Dedifferentiated amniotic fluid mesenchymal stem cell (primary cell): ENCODE data around the gene LONRF3.
"Not testable (repeated sequence)": the region's sequence is repeated elsewhere in the genome, so short reads cannot be mapped to it uniquely, and the experiment has no call there.

ENCODE experiments used
- DNase-seq: peaks from one replicate; pipeline ENCODE4 v3.0.0-alpha.2; 2016; ENCODE audit errors: extremely low spot score

LONRF3 gene

GRCh38 chrX:118983513-118983912 lies 9.1 kb downstream of the LONRF3 start:
- no peak for DNase-seq

- DNase-seq, result no peak
Observed at GRCh38 chrX:118988911-118989310, 14.5 kb downstream of the LONRF3 start.

GRCh38 chrX:118989886-118990285 lies 15.5 kb downstream of the LONRF3 start:
- no peak for DNase-seq

GRCh38 chrX:118990512-118991227 lies 16.3 kb downstream of the LONRF3 start:
- DNase-seq, result no peak

- DNase-seq, result not testable (repeated sequence)
Observed at GRCh38 chrX:118992441-118993121, 18.2 kb downstream of the LONRF3 start.

- DNase-seq, result no peak
Observed at GRCh38 chrX:119003462-119003861, 29.0 kb downstream of the LONRF3 start.

- no peak for DNase-seq
Observed at GRCh38 chrX:119004920-119005524, 30.6 kb downstream of the LONRF3 start.

GRCh38 chrX:119007189-119007770 lies 32.9 kb downstream of the LONRF3 start:
- no peak for DNase-seq

- no peak for DNase-seq
Observed at GRCh38 chrX:119008110-119008744, 33.8 kb downstream of the LONRF3 start.

- DNase-seq, result no peak
Observed at GRCh38 chrX:119009071-119009470, 34.7 kb downstream of the LONRF3 start.

- DNase-seq, result no peak
Observed at GRCh38 chrX:119010491-119010890, 36.1 kb downstream of the LONRF3 start.

GRCh38 chrX:119013164-119013563 lies 38.7 kb downstream of the LONRF3 start:
- no peak for DNase-seq

- DNase-seq, result no peak
Observed at GRCh38 chrX:119015407-119016237, 41.2 kb downstream of the LONRF3 start.

GRCh38 chrX:119017077-119017476 lies 42.7 kb downstream of the LONRF3 start:
- DNase-seq, result no peak

- no peak for DNase-seq
Observed at GRCh38 chrX:119025900-119026299, 51.5 kb downstream of the LONRF3 start.

GRCh38 chrX:119026344-119026743 lies 51.9 kb downstream of the LONRF3 start:
- DNase-seq, result not testable (repeated sequence)

GRCh38 chrX:119027960-119028732 lies 53.7 kb downstream of the LONRF3 start:
- DNase-seq, result peak; percentile 10

- DNase-seq, result peak; percentile 8
Observed at GRCh38 chrX:119028733-119029330, 54.4 kb downstream of the LONRF3 start.

- not testable (repeated sequence) for DNase-seq
Observed at GRCh38 chrX:119029656-119030055, 55.2 kb downstream of the LONRF3 start.

GRCh38 chrX:119030990-119031389 lies 56.6 kb downstream of the LONRF3 start:
- peak; percentile 13 for DNase-seq
